GM19467 (cell line): ENCODE data around the gene RYR3.

ENCODE experiments used
- ATAC-seq: cut with Tn5 transposase; IDR thresholded peaks from one replicate; pipeline ENCODE4 v1.9.1; 2021; ENCODE audit warnings: mild to moderate bottlenecking, moderate library complexity; ENCODE audit not compliant: unreplicated experiment

RYR3 gene

GRCh38 chr15:33746203-33746602, 435.4 kb downstream of the RYR3 start:
- no peak for ATAC-seq

GRCh38 chr15:33753012-33753411, 442.2 kb downstream of the RYR3 start:
- no peak for ATAC-seq

DNA sequence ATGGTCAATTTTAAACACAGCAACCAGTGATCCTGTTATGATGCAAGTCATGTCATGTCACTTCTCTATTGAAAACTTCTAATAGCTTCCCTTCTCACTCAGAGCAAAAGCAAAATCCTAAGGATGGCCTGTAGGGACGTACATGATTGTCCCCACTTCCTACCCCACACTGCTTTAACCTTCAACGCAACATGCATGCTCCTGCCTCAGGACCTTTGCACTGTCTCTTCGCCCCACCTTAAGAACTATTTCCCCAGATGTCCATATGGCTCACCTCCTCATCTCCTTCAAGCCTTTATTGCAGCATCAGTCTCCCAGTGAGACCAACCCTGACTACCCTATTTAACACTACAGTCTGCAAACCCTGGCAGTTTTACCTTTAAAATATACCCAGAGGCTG, 443.5 kb downstream of the RYR3 start:
- no peak for ATAC-seq

DNA sequence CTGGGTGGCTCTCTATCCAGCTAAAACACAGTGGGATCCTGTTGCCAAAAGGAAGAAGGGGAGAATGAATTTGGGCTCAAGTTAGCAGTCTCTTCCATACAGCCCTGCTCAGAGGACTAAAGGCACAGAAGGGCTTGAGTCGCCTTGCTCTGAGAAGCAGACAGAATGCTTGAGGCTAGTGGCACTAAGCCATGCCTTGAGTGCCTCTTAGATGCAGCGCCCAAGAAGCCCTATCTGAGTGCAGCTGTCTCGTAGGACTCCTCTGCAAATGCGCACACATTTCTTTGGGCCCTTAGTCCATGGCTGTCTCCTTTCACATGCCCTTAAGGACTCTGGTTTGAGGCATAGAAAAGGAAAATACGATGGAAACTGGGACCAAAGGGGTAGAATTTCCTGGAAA, 446.2 kb downstream of the RYR3 start:
- no peak for ATAC-seq

- no peak for ATAC-seq
Observed at GRCh38 chr15:33757516-33758232, 446.9 kb downstream of the RYR3 start.

DNA sequence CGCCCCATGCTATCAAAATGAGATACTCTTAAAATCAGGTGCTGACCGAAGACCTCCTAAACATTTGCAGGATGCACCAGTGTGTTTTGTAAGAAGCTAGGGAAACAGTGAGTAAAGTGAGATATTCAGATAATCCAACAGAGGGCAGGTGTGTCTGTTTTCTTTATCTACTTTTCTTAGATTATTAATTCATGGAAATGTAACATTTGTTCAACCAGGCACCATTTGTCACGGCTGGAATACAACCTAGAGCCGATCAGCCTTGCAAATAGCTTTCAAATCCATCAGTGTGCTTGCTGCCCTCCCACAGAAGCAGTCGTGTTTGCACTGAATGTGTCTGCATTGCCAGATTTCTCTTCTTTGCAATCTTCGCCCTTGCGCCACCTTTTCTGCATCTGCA, 455.6 kb downstream of the RYR3 start:
- ATAC-seq = no peak

- no peak for ATAC-seq
Observed at GRCh38 chr15:33768670-33769190, 458.0 kb downstream of the RYR3 start.

- no peak for ATAC-seq
Observed at GRCh38 chr15:33773969-33774368, 463.2 kb downstream of the RYR3 start.

- no peak for ATAC-seq
Observed at GRCh38 chr15:33778852-33779251, 468.1 kb downstream of the RYR3 start.

DNA sequence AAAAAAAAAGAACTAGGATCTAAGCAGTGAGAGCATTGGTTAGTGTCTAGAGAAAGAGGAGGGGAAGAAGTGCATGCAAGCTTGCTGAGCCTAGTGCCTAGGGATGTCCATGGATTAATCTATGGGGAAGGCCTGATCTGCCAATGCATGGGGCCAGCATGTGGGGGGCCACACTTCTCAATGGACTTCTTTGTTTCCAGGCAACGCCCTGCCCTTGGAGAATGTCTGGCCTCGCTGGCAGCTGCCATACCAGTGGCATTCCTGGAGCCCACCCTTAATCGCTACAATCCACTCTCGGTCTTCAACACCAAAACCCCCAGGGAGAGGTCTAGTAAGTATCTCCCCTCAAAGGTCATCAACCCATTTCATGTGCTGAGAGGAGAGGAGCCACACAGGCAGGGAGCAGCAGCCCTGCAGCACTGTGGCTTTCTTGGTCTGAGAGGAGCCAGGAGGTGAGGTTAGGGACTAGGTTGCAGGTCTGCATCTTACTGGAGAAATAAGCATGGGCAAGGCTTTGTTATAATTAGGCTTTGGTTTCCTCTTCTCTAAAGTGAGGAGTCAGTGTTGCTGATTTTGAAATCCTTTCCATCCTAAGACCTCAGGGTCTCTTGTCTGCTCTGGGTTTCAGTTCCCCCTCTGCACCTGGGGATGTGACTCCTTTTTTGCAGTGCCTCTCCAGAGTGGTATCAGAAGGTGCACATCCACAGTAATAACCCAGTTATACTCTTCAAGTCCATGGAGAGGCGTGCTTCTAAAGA, 469.4 kb downstream of the RYR3 start:
- no peak for ATAC-seq

DNA sequence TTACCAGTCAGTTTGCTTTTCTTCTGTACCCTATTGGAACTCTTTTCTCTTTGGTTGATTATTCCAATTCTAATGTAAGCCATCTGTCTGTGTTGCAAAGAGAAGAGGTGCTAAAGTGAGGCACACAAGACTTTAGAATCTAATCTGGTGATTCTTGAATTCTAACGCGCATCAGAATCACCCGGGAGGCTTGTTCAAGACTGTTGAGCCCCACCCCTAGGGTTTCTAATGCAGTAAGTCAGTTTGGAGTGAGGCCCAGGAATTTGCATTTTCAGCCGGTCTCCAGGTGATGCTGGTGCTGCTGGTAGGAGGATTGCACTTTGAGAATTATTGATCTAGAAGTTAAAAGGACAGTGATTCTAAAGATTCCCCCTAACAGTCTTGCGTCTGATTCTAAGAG, 472.2 kb downstream of the RYR3 start:
- no peak for ATAC-seq

DNA sequence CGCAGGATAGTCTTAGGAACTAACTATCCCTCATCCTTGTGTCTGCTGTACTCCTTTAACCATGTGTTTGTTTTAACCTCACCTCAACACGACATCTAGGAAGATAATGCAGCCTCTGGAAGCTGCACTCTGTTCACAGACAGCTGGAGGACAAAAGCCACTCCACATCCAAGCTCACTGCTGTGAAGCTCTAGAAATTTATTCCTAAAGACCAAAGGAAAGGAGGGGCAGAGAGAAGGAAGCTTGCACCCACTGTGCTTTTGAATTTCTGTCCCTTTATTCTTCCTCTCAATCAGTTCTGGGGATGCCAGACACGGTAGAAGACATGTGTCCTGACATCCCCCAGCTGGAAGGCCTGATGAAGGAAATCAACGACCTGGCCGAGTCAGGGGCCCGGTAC, 474.6 kb downstream of the RYR3 start:
- no peak for ATAC-seq

DNA sequence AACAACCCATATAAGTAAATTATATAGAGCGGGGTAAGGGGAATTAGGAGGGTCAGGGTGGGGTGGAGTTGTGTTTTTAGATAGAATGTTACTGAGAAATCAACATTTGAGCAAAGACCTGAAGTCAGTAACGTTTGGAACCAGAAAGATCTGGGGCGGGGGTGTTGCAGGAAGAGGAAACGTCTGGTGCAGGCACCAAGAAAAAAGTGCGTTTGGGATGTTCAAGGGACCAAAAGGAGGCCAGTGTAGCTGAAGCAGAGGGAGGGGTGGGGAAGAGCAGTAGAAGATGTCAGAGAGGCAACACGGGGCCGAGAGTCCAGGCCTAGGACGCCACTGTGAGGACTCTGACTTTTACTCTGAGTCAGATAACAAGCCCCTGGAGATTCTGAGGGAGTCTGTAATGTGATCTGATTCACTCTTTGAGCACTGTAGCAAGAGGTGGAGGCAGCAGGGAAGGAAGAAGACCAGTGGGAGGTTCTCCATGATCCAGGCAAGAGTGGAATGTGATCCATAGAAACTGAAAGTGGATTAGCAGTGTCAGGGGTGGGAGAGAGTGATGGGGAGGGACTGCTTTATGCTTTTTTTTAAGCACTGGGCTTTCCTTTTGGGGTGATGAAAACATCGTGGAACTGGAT, 478.3 kb downstream of the RYR3 start:
- no peak for ATAC-seq

DNA sequence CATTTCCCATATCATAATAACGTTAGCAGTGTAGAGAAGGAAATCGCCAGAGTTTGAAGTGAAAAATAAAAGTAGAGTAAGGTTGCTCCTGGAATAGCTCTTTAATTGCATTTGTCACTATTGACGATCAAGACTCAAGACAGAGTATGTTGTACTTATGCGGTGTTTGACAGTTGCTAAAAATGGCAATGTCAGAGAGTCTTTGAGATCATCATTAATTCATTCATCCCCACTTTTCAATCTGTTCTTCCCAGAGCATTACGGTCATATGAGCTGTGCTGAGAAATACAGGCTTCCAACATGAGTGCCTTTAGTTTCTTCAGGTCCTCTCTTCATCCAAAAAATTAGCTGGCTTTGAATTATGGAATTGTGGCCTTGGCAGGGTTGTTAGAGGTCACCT, 483.7 kb downstream of the RYR3 start:
- ATAC-seq = no peak

DNA sequence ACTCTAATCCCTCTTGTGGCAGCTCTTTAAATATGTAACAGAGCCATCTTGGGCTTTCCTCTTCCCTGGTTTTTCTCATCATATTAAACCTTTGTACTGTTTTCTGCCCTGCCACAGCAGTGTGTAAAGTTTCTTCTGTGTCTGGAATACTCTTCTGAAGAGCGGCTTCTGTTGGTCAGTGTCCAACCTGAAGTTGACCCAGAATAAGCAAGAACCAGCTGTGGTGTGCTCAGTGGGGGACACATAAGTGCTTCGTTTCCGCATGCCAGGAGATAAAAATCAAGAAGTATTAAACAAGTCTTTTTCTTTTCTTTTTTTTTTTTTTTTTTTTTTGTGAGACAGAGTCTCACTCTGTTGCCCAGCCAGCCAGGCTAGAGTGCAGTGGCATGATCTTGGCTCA, 484.3 kb downstream of the RYR3 start:
- ATAC-seq = no peak

DNA sequence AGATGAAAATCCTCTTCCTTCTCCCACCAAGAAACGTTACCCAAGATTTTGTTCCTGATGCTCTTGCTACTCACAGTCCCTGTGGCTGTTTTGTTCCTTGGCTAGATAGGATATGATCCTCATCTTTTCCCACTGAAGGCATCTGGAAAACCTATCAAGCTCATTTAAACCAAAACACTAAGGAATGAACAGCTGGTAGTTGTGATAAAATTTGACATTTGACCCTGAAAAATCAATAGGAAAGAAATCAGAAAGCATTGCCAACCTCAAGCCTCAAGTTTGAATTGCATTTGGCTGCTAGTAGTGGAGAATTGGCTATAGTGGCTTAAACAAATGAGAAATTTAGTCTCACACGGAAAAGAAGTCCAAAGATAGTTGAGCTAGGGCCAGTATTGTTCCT, 486.9 kb downstream of the RYR3 start:
- no peak for ATAC-seq

DNA sequence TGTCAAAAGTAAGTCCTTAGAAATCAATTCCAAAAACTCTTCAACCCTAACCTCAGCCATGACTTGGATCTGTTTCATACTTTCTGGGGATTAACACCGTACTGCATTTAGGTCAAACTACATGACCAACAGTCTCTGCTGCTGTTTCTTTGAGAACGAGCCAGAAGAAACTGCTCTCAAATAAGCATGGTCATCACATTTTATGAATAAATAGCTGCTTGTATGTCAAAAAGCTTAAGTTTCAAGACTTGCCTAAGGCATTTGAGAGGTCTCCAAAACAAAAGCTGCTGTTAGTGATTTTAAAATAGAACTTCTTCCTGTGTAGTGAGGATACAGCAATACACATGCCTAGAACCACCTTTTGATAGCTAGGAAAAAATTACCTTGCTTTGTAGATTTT, 491.2 kb downstream of the RYR3 start:
- ATAC-seq = no peak

- no peak for ATAC-seq
Observed at GRCh38 chr15:33807665-33808064, 496.9 kb downstream of the RYR3 start.

DNA sequence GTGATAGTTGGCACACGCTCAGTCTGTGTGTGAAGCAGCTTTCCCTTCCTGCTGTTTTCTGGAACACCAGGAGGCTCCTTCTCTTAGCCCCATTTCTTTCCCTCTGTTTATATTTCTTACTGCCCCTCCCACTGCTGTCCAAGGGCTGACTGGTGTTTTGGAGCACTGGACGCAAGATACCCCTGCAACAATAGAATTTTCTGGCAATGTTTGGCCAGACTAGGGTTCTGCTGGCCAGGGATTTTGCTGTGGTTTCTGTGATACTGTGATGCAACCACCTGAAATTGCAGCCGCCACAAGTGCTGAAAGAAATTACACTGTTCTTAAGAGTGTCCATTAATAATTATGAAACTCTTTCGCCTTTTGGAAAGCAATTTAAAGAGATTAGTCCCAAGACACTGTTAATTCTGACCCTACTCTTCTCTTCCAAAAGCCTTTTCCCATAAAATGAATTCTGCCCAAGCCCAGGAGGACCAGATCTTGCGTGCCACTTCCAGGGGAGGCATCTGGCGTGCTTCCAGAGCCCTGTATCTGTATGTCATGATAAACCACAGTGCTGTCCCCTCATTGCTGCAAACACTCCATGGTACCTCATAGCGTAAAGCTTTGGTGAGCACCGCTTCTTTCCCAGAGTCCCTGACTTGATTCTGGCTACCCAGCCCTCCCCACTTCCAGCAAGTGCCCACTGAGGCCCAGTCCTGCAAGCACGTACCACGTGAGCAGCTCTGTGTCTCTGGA, 498.1 kb downstream of the RYR3 start:
- no peak for ATAC-seq

- no peak for ATAC-seq
Observed at GRCh38 chr15:33810073-33810595, 499.4 kb downstream of the RYR3 start.

DNA sequence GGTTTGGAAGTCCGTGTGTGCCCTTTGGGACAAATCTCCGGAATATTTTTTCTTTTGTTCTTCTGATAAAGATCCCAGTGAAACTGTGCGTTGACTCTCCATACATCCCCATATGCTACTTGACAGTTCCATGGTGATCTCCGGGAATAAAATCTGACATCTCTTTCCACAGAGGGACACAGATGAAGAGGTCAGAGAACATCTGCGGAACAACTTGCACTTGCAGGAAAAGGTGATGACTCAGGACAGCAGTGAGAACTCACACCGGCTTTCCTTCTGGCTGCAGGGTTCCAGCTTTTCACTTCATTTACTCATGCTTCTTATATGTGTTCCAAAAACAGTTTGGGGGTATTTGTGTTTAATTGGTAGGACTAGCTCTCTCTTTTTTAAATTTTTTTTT, 500.0 kb downstream of the RYR3 start:
- ATAC-seq = no peak
